Rectal smooth muscle tissue (tissue), 1 donor: ENCODE data around the gene CR1.
"Not testable (repeated sequence)": the region's sequence is repeated elsewhere in the genome, so short reads cannot be mapped to it uniquely, and the experiment has no call there.

Source experiments
- H3K27ac ChIP-seq: one replicate; pipeline ENCODE4 v1.7.0; 2013; ENCODE audit warnings: low read depth, low read length, inconsistent platforms
- H3K27me3 ChIP-seq: one replicate; pipeline ENCODE4 v1.7.0; 2013; ENCODE audit warnings: low read length; ENCODE audit not compliant: control insufficient read depth, insufficient read depth
- H3K36me3 ChIP-seq: one replicate; pipeline ENCODE4 v1.7.0; 2013; ENCODE audit warnings: low read length; ENCODE audit not compliant: control insufficient read depth, insufficient read depth
- H3K4me1 ChIP-seq: one replicate; pipeline ENCODE4 v1.7.0; 2013; ENCODE audit warnings: low read length; ENCODE audit not compliant: control insufficient read depth, insufficient read depth
- H3K4me3 ChIP-seq: one replicate; pipeline ENCODE4 v1.7.0; 2013; ENCODE audit warnings: low read length
- H3K9ac ChIP-seq: one replicate; pipeline ENCODE4 v1.7.0; 2013; ENCODE audit warnings: low read length

The CR1 gene

DNA sequence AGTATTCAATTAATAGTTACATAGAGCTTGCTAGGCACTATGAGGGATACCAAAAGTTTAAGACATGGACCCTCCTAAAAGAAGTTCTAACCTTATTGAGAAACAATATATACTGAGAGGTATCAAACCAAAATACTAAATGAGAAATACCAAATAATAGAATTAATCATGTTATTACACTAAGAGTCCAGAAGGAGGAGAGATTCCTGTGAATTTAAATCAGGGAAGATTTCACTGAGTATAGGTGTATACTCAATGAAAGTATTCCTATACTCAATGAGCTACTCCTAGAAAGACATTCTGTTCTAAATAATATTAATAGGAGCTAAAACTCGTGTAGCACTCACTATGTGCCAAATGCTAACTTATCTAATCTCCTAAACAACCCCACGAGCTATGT is 158.4 kb downstream of the CR1 start:
- H3K27me3 ChIP-seq: no peaks in the 10 kb centered on the region
- H3K36me3 ChIP-seq: no peaks in the 10 kb centered on the region
- no peak overlapping the region for H3K27ac ChIP-seq
- H3K9ac ChIP-seq: no peak overlapping the region
- H3K4me3 ChIP-seq: no peak overlapping the region
- no peaks in the 10 kb centered on the region for H3K4me1 ChIP-seq

DNA sequence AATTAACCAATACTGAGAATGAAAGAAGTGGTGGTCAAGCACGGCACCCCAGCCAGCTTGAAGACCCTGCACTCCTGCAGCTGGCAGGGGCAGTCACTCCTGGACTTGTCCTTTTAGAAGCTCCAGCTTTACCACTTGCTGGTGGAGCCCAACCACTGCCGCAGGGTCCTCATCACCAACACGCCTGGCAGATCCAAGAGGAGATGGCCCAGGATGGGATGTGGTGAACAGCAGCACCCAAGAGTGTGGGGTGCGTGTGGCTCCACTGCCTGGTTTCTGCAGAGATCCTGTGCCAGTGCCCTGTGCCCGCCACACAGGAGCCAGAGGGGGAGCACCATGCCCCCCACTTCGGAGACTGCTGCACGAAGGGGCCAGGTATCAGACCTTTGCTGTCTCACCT is 162.5 kb downstream of the CR1 start:
- Histone ChIP-seq H3K4me1 (no peaks in the 10 kb centered on the region), H3K4me3 (no peak overlapping the region), H3K36me3 (no peaks in the 10 kb centered on the region), H3K27me3 (no peaks in the 10 kb centered on the region), H3K9ac (no peak overlapping the region), H3K27ac (no peak overlapping the region)

DNA sequence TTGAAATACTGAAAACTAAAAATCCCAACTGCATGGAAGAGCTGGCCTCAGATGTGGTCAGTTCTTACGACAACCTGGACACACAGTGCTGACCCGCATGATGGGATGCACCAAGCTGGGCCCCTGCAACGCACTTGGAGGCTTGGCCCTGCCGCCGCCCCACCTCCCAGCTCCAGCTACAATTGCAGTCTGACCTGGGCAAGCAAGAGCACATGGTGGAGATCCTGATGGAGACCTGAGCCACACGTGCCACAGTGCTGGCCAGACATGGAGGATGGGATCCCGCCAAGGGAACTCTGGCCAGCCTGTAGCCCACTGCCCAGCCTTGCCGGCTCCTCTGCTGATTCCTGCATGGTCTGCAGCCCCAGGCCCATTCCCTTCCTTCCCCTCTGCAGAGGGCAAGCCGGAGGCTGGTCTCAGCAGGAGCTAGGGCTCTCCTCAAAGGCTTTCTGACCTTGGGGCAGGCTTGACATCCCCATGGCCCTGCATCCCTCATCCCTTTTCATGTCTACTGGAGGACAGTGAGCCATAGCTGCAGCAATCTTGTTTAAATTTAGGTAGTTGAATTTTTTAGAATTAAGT is 163.0 kb downstream of the CR1 start:
- Histone ChIP-seq H3K27ac (no peak overlapping the region), H3K36me3 (no peaks in the 10 kb centered on the region), H3K27me3 (no peaks in the 10 kb centered on the region), H3K9ac (no peak overlapping the region), H3K4me1 (no peaks in the 10 kb centered on the region), H3K4me3 (no peak overlapping the region)

DNA sequence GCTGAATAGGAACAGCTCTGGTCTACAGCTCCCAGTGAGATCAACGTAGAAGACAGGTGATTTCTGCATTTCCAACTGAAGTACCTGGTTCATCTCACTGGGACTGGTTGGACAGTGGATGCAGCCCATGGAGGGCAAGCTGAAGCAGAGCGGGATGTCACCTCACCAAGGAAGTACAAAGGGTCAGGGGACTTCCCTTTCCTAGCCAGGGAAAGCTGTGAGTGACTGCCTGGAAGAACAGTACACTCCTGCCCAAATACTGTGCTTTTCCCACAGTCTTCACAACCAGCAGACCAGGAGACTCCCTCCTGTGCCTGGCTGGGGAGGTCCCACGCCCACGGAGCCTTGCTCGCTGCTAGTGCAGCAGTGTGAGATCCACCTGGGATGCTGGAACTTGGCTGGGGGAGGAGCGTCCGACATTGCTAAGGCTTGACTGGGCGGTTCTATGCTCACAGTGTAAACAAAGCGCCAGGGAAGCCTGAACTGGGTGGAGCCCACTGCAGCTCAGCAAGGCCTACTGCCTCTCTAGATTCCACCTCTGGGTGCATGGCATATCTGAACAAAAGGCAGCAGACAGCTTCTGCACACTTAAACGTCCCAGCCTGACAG is 163.7 kb downstream of the CR1 start:
- H3K4me3 ChIP-seq: no peak overlapping the region
- H3K4me1 ChIP-seq: no peaks in the 10 kb centered on the region
- H3K36me3 ChIP-seq: no peaks in the 10 kb centered on the region
- no peak overlapping the region for H3K9ac ChIP-seq
- H3K27me3 ChIP-seq: no peaks in the 10 kb centered on the region
- no peak overlapping the region for H3K27ac ChIP-seq

DNA sequence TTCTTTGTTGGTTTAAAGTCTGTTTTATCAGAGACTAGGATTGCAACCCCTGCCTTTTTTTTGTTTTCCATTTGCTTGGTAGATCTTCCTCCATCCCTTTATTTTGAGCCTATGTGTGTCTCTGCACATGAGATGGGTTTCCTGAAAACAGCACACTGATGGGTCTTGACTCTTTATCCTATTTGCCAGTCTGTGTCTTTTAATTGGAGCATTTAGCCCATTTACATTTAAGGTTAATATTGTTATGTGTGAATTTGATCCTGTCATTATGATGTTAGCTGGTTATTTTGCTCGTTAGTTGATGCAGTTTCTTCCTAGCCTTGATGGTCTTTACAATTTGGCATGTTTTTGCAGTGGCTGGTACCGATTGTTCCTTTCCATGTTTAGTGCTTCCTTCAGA is 165.5 kb downstream of the CR1 start:
- not testable (repeated sequence) for H3K4me3 ChIP-seq, H3K36me3 ChIP-seq, H3K27me3 ChIP-seq, H3K9ac ChIP-seq, H3K27ac ChIP-seq, H3K4me1 ChIP-seq

DNA sequence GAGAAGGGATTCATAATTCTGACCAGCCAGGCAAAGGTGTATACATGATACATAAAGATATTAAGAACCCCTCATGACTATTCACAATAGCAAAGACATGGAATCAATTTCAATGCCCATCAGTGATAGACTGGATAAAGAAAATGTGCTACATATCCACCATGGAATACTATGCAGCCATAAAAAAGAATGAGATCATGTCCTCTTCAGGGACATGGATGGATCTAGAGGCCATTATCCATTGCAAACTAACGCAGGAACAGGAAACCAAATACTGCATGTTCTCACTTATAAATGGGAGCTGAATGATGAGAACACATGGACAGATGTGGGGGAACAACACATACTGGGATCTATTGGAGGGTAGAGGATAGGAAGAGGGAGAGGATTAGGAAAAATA is 170.4 kb downstream of the CR1 start:
- peaks cover 11% of the 10 kb centered on the region for H3K27me3 ChIP-seq
- no peak overlapping the region for H3K4me3 ChIP-seq
- no peaks in the 10 kb centered on the region for H3K36me3 ChIP-seq
- no peaks in the 10 kb centered on the region for H3K4me1 ChIP-seq
- H3K9ac ChIP-seq: no peak overlapping the region
- H3K27ac ChIP-seq: no peak overlapping the region

DNA sequence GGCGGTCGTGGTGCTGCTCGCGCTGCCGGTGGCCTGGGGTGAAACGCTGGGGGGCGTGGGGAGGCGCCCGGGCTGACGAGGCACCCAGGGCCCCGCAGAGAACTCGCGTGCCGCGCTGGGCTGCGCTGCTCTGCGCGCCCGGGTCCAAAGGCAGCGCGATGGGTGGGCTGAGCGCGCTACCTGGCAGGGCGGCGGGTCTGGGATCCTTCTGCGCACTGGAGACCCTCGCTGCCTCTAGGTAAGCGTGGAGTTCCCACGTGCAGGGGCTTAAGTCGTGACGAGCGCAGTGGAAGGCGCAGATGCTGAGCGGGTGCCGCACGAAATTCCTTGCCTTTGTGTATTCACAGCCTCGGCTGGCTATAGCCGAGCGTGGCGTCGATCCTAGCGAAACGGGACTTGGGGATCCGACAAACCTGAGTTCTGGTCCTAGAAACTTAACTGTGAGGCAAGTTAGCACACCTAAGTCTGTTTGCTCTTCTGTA is 173.6 kb downstream of the CR1 start:
- Histone ChIP-seq H3K36me3 (no peaks in the 10 kb centered on the region), H3K9ac (no peak overlapping the region), H3K27me3 (peaks cover 11% of the 10 kb centered on the region), H3K27ac (no peak overlapping the region), H3K4me3 (no peak overlapping the region), H3K4me1 (no peaks in the 10 kb centered on the region)

DNA sequence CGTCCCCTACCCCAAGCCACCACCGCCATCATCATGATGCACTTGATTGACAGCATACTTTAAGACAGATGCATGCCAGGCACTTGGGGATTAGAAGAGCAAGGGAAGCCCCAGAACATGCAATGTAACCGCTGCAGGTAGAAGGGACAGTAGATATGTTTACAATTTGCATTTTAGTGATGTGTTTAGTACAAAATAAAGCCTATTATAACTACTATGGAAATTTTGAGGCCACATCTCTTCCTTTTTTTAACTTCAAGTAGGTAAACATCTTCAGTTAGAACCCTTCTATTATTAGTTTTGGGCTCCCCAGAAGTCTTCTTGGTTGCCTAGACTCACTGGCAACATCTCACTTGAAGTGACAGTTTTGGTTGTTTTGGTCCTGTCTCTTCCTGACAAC is 174.2 kb downstream of the CR1 start:
- no peak overlapping the region for H3K27ac ChIP-seq
- H3K9ac ChIP-seq: no peak overlapping the region
- H3K4me1 ChIP-seq: no peaks in the 10 kb centered on the region
- H3K4me3 ChIP-seq: no peak overlapping the region
- H3K36me3 ChIP-seq: no peaks in the 10 kb centered on the region
- H3K27me3 ChIP-seq: peaks cover 11% of the 10 kb centered on the region

DNA sequence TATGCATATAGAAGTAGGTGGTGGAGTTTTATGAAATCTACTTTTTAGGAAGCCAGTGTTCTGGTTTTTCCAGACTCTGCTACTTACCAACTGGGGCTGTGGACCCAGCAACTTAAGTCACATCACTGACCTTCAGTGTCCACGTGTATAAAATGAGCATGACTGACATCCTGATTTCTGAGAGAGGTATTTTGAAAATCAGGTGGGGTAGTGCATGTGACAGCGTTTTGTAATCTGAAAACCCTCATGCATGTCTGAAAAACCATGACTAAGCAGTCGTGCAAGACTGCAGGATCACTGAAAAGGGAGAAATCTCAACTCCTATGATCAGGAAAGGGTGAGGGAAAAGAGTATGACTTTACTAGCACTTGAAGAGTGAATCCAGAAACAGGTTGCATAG is 175.0 kb downstream of the CR1 start:
- Histone ChIP-seq H3K4me3 (no peak overlapping the region), H3K4me1 (no peaks in the 10 kb centered on the region), H3K9ac (no peak overlapping the region), H3K36me3 (no peaks in the 10 kb centered on the region), H3K27me3 (peaks cover 11% of the 10 kb centered on the region), H3K27ac (no peak overlapping the region)

DNA sequence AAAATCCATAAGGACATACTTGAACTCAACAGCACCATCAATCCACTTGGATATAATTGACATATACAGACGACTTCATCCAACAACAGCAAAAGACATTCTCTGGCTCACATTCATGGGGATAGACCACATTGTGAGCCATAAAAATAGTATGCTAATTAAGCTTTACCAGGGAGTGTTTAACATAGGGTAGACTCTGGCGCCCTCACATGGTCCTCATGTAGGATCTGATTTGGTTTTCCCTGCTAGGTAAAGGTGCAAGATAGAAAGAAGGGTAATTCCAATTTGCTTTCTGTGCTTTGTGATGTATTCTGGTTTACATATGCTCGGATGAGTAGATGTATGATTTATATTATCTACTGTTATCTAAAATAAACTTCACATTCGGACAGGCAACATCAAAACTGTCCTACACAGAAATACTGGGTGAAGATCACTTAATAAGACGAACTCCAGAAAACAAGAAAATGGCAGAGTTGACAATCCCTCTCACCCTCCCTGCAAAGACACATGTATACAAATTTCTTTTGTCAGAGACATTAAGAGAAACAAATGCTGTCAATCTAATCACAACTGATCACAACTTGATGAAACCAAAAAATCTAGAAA is 176.7 kb downstream of the CR1 start:
- no peaks in the 10 kb centered on the region for H3K36me3 ChIP-seq
- peaks cover 11% of the 10 kb centered on the region for H3K27me3 ChIP-seq
- H3K27ac ChIP-seq: no peak overlapping the region
- H3K4me3 ChIP-seq: no peak overlapping the region
- no peaks in the 10 kb centered on the region for H3K4me1 ChIP-seq
- H3K9ac ChIP-seq: no peak overlapping the region

DNA sequence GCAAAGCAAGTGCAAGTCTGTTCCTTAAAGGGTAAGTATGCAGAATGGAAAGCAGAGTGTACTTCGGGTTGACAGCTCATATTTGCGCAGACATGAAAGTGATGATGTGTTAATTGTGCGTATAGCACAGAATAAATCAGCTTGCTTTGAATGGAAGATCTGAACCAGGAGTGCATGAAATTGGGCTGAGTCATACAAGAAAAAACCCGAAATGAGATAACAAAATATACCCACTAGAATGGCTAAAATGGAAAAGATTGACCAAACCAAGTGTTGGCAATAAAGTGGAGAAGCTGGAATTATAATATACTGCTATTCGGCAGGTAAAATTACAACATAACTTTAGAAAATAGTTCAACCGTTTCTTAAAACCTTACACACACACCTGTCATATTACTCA is 177.4 kb downstream of the CR1 start:
- H3K36me3 ChIP-seq: no peaks in the 10 kb centered on the region
- H3K27me3 ChIP-seq: peaks cover 11% of the 10 kb centered on the region
- H3K27ac ChIP-seq: no peak overlapping the region
- no peaks in the 10 kb centered on the region for H3K4me1 ChIP-seq
- H3K9ac ChIP-seq: no peak overlapping the region
- H3K4me3 ChIP-seq: no peak overlapping the region

DNA sequence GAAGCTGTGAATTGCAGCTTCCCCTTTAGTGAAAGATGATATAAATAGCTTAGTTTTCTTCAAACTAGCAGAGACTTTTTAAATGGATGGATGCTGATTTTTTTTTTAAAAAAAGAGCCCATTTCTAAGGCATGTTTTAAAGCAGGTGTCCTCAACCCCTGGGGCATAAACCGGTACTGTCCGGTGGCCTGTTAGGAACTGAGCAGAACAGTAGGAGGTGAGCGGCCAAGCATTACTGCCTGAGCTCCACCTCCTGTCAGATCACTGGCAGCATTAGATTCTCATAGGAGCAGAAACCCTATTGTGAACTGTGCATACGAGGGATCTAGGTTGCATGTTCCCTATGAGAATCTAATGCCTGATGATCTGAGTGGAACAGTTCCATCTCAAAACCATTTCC is 180.2 kb downstream of the CR1 start:
- Histone ChIP-seq H3K27ac (no peak overlapping the region), H3K9ac (no peak overlapping the region), H3K4me3 (no peak overlapping the region), H3K36me3 (no peaks in the 10 kb centered on the region), H3K27me3 (no peaks in the 10 kb centered on the region), H3K4me1 (no peaks in the 10 kb centered on the region)
